ENCODE measurements around the gene ECM2.

Gene ECM2

DNA sequence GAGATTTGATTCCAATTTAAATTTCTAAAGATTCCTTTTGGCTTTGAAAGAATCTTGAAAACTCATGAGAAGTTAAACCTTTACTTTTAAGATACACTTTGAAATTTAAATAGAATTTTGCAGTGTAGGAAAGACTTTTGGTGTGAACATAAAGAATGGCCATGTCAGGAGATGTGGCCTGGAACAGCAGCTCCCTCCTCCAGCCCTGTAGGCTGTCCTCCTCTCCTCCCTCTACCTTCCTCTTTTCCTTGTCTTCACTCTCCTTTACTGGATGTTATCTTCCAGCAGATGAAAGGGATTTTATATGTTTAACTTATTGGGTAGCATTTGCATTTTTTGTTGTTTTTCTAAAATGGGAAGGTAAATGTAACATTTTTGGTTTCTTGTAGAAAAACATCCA lies 72.4 kb downstream of the ECM2 start:
- Histone ChIP-seq H3K4me3 (ENCODE audit: low read depth, low read length) (no peak overlapping the region), H3K27me3 (ENCODE audit: control insufficient read depth, insufficient read depth, low read length) (no peaks in the 10 kb centered on the region), H3K9me3 (ENCODE audit: control insufficient read depth, insufficient read depth, low read length) (no peaks in the 10 kb centered on the region), H3K4me1 (ENCODE audit: control insufficient read depth, insufficient read depth, low read length) (peaks cover 7% of the 10 kb centered on the region), H3K36me3 (ENCODE audit: control insufficient read depth, insufficient read depth, low read length) (no peaks in the 10 kb centered on the region), H3K9ac (ENCODE audit: low read depth, low read length) (no peak overlapping the region), H3K27ac (ENCODE audit: low read depth, low read length) (no peak overlapping the region)

GRCh38 chr9:92457576-92457975 lies 78.2 kb downstream of the ECM2 start:
- H3K4me3 ChIP-seq (ENCODE audit: low read depth, low read length), result no peak overlapping the region
- no peaks in the 10 kb centered on the region for H3K36me3 ChIP-seq (ENCODE audit: control insufficient read depth, insufficient read depth, low read length)
- no peaks in the 10 kb centered on the region for H3K4me1 ChIP-seq (ENCODE audit: control insufficient read depth, insufficient read depth, low read length)
- H3K27ac ChIP-seq (ENCODE audit: low read depth, low read length), result no peak overlapping the region
- no peaks in the 10 kb centered on the region for H3K27me3 ChIP-seq (ENCODE audit: control insufficient read depth, insufficient read depth, low read length)
- no peaks in the 10 kb centered on the region for H3K9me3 ChIP-seq (ENCODE audit: control insufficient read depth, insufficient read depth, low read length)
- H3K9ac ChIP-seq (ENCODE audit: low read depth, low read length), result no peak overlapping the region

GRCh38 chr9:92455217-92455616 lies 80.6 kb downstream of the ECM2 start:
- H3K27me3 ChIP-seq (ENCODE audit: control insufficient read depth, insufficient read depth, low read length), result no peaks in the 10 kb centered on the region
- H3K9ac ChIP-seq (ENCODE audit: low read depth, low read length), result no peak overlapping the region
- H3K27ac ChIP-seq (ENCODE audit: low read depth, low read length), result no peak overlapping the region
- H3K4me3 ChIP-seq (ENCODE audit: low read depth, low read length), result no peak overlapping the region
- H3K9me3 ChIP-seq (ENCODE audit: control insufficient read depth, insufficient read depth, low read length), result no peaks in the 10 kb centered on the region
- H3K4me1 ChIP-seq (ENCODE audit: control insufficient read depth, insufficient read depth, low read length), result no peaks in the 10 kb centered on the region
- no peaks in the 10 kb centered on the region for H3K36me3 ChIP-seq (ENCODE audit: control insufficient read depth, insufficient read depth, low read length)

DNA sequence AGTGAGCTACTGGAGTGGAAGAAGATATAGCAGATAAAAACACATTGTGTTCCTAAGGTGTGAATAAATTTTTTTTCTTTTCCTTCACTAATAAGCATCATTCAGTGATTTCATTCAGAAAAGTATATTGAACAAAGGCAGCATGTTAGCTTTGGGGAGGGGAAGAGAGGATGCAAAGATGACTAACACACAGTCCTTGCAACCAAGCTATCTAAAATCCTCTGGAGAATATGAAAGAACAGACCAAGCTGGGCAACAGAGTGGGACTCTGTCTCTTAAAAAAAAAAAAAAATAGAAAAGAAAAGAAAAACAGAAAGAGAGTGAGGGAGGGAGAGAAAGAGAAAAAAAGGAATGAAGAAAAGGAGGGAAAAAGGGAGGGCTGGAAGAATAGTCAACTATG lies 89.3 kb downstream of the ECM2 start:
- Histone ChIP-seq H3K9me3 (ENCODE audit: control insufficient read depth, insufficient read depth, low read length) (no peaks in the 10 kb centered on the region), H3K27ac (ENCODE audit: low read depth, low read length) (no peak overlapping the region), H3K9ac (ENCODE audit: low read depth, low read length) (no peak overlapping the region), H3K36me3 (ENCODE audit: control insufficient read depth, insufficient read depth, low read length) (no peaks in the 10 kb centered on the region), H3K4me1 (ENCODE audit: control insufficient read depth, insufficient read depth, low read length) (peaks cover 11% of the 10 kb centered on the region; the same call in 1 of the 2 replicates), H3K27me3 (ENCODE audit: control insufficient read depth, insufficient read depth, low read length) (no peaks in the 10 kb centered on the region), H3K4me3 (ENCODE audit: low read depth, low read length) (no peak overlapping the region)

Data from HUES48 (cell line).